IMR-90 (cell line): Measurements from ENCODE around the gene ASTN2. TPM values are rescaled to one million over a fixed set of nuclear protein-coding genes. Genes with fewer than 3 reads are reported as not detected.

Experiments used
- ATAC-seq: fragments of 200-7000 bp; cut with Tn5 transposase; 2 replicates; pipeline ENCODE4 v1.9.1; 2020; ENCODE audit warnings: low read depth, mild to moderate bottlenecking, moderate library complexity
- BruUV-seq: library from RNA; stranded (reverse); fragments of 400-500 nt; replicated peaks from 2 replicates; lab custom pipeline; 2021; lab: Mats Ljungman, UMichigan
- CTCF ChIA-PET: fragments of 300-600 bp; formaldehyde crosslinking; extraction: SDS; loops from one replicate; lab custom pipeline; 2021; ENCODE audit warnings: antibody characterized with exemption; lab: Yijun Ruan, JAX
- POLR2A ChIA-PET: fragments of 300-600 bp; sonication (Branson Sonifier 250); formaldehyde crosslinking; loops from one replicate; lab custom pipeline; 2022; ENCODE audit warnings: antibody characterized with exemption; ENCODE audit not compliant: unreplicated experiment; lab: Charles Lee
- DNase-seq: peaks from one replicate; pipeline ENCODE4 v3.0.0; 2013
- H2AFZ ChIP-seq: replicated peaks from 2 replicates; pipeline ENCODE3; 2013; ENCODE audit warnings: low read length, mild to moderate bottlenecking; ENCODE audit not compliant: poor library complexity
- H2AK5ac ChIP-seq: 2 replicates; pipeline ENCODE4 v1.6.1; 2013; ENCODE audit warnings: low read depth, low read length, inconsistent platforms
- H2AK9ac ChIP-seq: replicated peaks from 2 replicates; pipeline ENCODE3; 2013; ENCODE audit warnings: mild to moderate bottlenecking, low read depth, low read length, moderate library complexity; ENCODE audit not compliant: poor library complexity
- H2BK120ac ChIP-seq: 2 replicates; pipeline ENCODE4 v1.6.1; 2013; ENCODE audit warnings: low read depth, low read length, inconsistent platforms
- H2BK15ac ChIP-seq: 3 replicates; pipeline ENCODE4 v1.6.1; 2013; ENCODE audit warnings: low read depth, low read length, inconsistent platforms
- H2BK20ac ChIP-seq: 2 replicates; pipeline ENCODE4 v1.6.1; 2013; ENCODE audit warnings: low read depth, mild to moderate bottlenecking, inconsistent platforms, low read length, moderate library complexity
- H2BK5ac ChIP-seq: 2 replicates; pipeline ENCODE4 v1.6.1; 2013; ENCODE audit warnings: mild to moderate bottlenecking, low read depth, low read length, inconsistent platforms; ENCODE audit not compliant: poor library complexity, severe bottlenecking
- H3K14ac ChIP-seq: replicated peaks from 2 replicates; pipeline ENCODE4 v1.6.1; 2013; ENCODE audit warnings: low read depth, low read length, inconsistent platforms
- H3K18ac ChIP-seq: 2 replicates; pipeline ENCODE4 v1.6.1; 2013; ENCODE audit warnings: low read depth, low read length, control low read depth
- H3K23ac ChIP-seq: 2 replicates; pipeline ENCODE4 v1.6.1; 2013; ENCODE audit warnings: low read depth, low read length, inconsistent platforms
- H3K27ac ChIP-seq: 2 replicates; pipeline ENCODE4 v1.5.1; 2013; ENCODE audit warnings: mild to moderate bottlenecking, control low read depth, low read length; ENCODE audit not compliant: insufficient read depth
- H3K27me3 ChIP-seq: 2 replicates; pipeline ENCODE4 v1.6.1; 2013; ENCODE audit warnings: low read length; ENCODE audit not compliant: control insufficient read depth, insufficient read depth
- H3K36me3 ChIP-seq: 2 replicates; pipeline ENCODE4 v1.6.1; 2013; ENCODE audit warnings: low read length, mixed read lengths; ENCODE audit not compliant: control insufficient read depth, insufficient read depth
- H3K4ac ChIP-seq: 2 replicates; pipeline ENCODE4 v1.6.1; 2013; ENCODE audit warnings: low read depth, low read length, inconsistent platforms
- H3K4me1 ChIP-seq: 2 replicates; pipeline ENCODE4 v1.6.1; 2013; ENCODE audit warnings: low read length, mixed read lengths; ENCODE audit not compliant: control insufficient read depth, insufficient read depth
- H3K4me2 ChIP-seq: 2 replicates; pipeline ENCODE4 v1.6.1; 2013; ENCODE audit warnings: low read depth, mild to moderate bottlenecking, control low read depth, low read length, moderate library complexity
- H3K4me3 ChIP-seq: 2 replicates; pipeline ENCODE4 v1.5.1; 2013; ENCODE audit warnings: low read depth, mild to moderate bottlenecking, control low read depth, low read length, moderate library complexity; ENCODE audit not compliant: insufficient read depth
- H3K56ac ChIP-seq: 2 replicates; pipeline ENCODE4 v1.6.1; 2013; ENCODE audit warnings: low read length, inconsistent platforms; ENCODE audit not compliant: insufficient read depth; ENCODE audit errors: extremely low read depth
- H3K79me1 ChIP-seq, 2 experiments: 2 replicates each; pipeline ENCODE4 v1.6.1; 2013; ENCODE audit warnings: low read length in 2 of 2, inconsistent platforms in 1 of 2, low read depth in 1 of 2
- H3K9ac ChIP-seq: 2 replicates; pipeline ENCODE4 v1.6.1; 2013; ENCODE audit warnings: low read depth, low read length, control low read depth
- H3K9me1 ChIP-seq: 2 replicates; pipeline ENCODE4 v1.6.1; 2013; ENCODE audit warnings: low read length, inconsistent platforms; ENCODE audit not compliant: insufficient read depth
- H3K9me3 ChIP-seq: 2 replicates; pipeline ENCODE4 v1.6.1; 2013; ENCODE audit warnings: low read length; ENCODE audit not compliant: control insufficient read depth, insufficient read depth
- H4K20me1 ChIP-seq: 2 replicates; pipeline ENCODE4 v1.6.1; 2013; ENCODE audit warnings: low read length, inconsistent platforms; ENCODE audit not compliant: insufficient read depth
- H4K5ac ChIP-seq: 2 replicates; pipeline ENCODE4 v1.6.1; 2013; ENCODE audit warnings: mild to moderate bottlenecking, low read depth, low read length, control low read depth
- H4K8ac ChIP-seq, 2 experiments: 2 replicates each; pipeline ENCODE4 v1.6.1; 2013; ENCODE audit warnings: low read depth in 2 of 2, low read length in 2 of 2, control low read depth in 1 of 2, inconsistent platforms in 1 of 2
- H4K91ac ChIP-seq: 2 replicates; pipeline ENCODE4 v1.6.1; 2013; ENCODE audit warnings: low read depth, low read length, inconsistent platforms; ENCODE audit not compliant: insufficient read depth
- CEBPB ChIP-seq: IDR thresholded peaks from 2 replicates; pipeline ENCODE4 v1.6.1; 2012; ENCODE audit warnings: low read depth, low read length, improper control_type of control experiment
- CHD1 ChIP-seq: IDR thresholded peaks from 2 replicates; pipeline ENCODE4 v1.6.1; 2012; ENCODE audit warnings: low read depth, low read length, improper control_type of control experiment
- CTCF ChIP-seq: conservative IDR thresholded peaks from 2 replicates; pipeline ENCODE4 v1.5.1; 2012; ENCODE audit warnings: mild to moderate bottlenecking, low read depth, low read length, improper control_type of control experiment
- ELK1 ChIP-seq: fragments of 150-350 bp; IDR thresholded peaks from 2 replicates; pipeline ENCODE4 v1.6.1; 2016; ENCODE audit warnings: low read depth, mild to moderate bottlenecking, low read length, moderate library complexity, borderline replicate concordance
- MAFK ChIP-seq: IDR thresholded peaks from 2 replicates; pipeline ENCODE4 v1.6.1; 2012; ENCODE audit warnings: low read depth, low read length, improper control_type of control experiment
- MAZ ChIP-seq: IDR thresholded peaks from 2 replicates; pipeline ENCODE4 v1.6.1; 2012; ENCODE audit warnings: low read depth, mild to moderate bottlenecking, low read length, improper control_type of control experiment, moderate library complexity, borderline replicate concordance
- MXI1 ChIP-seq: IDR thresholded peaks from 2 replicates; pipeline ENCODE4 v1.6.1; 2012; ENCODE audit warnings: low read depth, mild to moderate bottlenecking, low read length, moderate library complexity, borderline replicate concordance
- POLR2A ChIP-seq: IDR thresholded peaks from 2 replicates; pipeline ENCODE4 v1.6.1; 2012; ENCODE audit warnings: mild to moderate bottlenecking, low read depth, low read length
- RAD21 ChIP-seq: IDR thresholded peaks from 2 replicates; pipeline ENCODE4 v1.6.1; 2012; ENCODE audit warnings: low read length, improper control_type of control experiment
- WGBS, 2 experiments: methylation state at CpG; one replicate each; pipeline versions ENCODE4 v1.1.5 to v1.1.7; 2013; ENCODE audit warnings: missing lambda C conversion rate in 2 of 2; ENCODE audit not compliant: insufficient read length in 1 of 2; ENCODE audit errors: extremely low coverage in 2 of 2; 5-methylcytosine and 5-hydroxymethylcytosine counted together
- dilution Hi-C: fragments of 300-500 bp; cut with HindIII; formaldehyde crosslinking; loops from one replicate; pipeline ENCODE4 v1.14.3; 2018; ENCODE audit warnings: low sequenced_read_pairs; ENCODE audit not compliant: unreplicated experiment
- in situ Hi-C: fragments of 300-500 bp; cut with MboI; formaldehyde crosslinking; loops from 3 replicates; pipeline ENCODE4 v1.14.3; 2019; ENCODE audit warnings: low sequenced_read_pairs, inconsistent platforms, mixed read lengths
- intact Hi-C: fragments of 100-400 bp; cut with micrococcal nuclease; formaldehyde crosslinking; loops from 2 replicates; pipeline ENCODE4 v1.10.0; 2022
- polyA plus RNA-seq, 3 experiments: library from polyadenylated mRNA; depleted of rRNA; stranded (reverse); fragments of >200 nt; gene quantifications; 2 replicates each; pipeline ENCODE4 v1.2.3, GENCODE V29; 2012; ENCODE audit warnings: low replicate concordance in 1 of 3
- total RNA-seq: library from RNA; depleted of rRNA; stranded (reverse); fragments of >200 nt; gene quantifications from 2 replicates; pipeline ENCODE4 v1.2.3, GENCODE V29; 2012

The ASTN2 gene
- total and polyA plus RNA-seq, 2 of the 4 experiments (the other 2 are of a cell fraction), result 3.8 to 6.8 TPM

- no peak overlapping the region for H2BK120ac ChIP-seq
- no peak overlapping the region for H3K18ac ChIP-seq
- WGBS, 2 experiments, result no CpG with 5 or more reads among the region's 5 CpGs
- no peak overlapping the region for H3K9ac ChIP-seq
- no peak overlapping the region for H2BK5ac ChIP-seq
- H3K9me1 ChIP-seq, result no peaks in the 10 kb centered on the region
- CTCF ChIA-PET, result no interaction called here
- peak overlapping the region in 1 of 2 experiments; percentile 47; a peak in 2 of 4 replicates for H4K8ac ChIP-seq
- dilution Hi-C loops, result no loop called here
- H2AK9ac ChIP-seq, result no peak overlapping the region
- TF ChIP-seq CHD1 (no peak), MAFK (no peak), CTCF (no peak), RAD21 (no peak), MXI1 (no peak), POLR2A (no peak), ELK1 (no peak), MAZ (no peak), CEBPB (no peak)
- POLR2A ChIA-PET, result no interaction called here
- peak; percentile 24; the same call in 1 of the 2 replicates for ATAC-seq
- no peak overlapping the region for H4K91ac ChIP-seq
- intact Hi-C loops, result no loop called here
- H3K27me3 ChIP-seq, result no peaks in the 10 kb centered on the region
- BruUV-seq, result no TSS peak
- H3K4me2 ChIP-seq, result no peak overlapping the region
- H3K23ac ChIP-seq, result no peak overlapping the region
- no peaks in the 10 kb centered on the region for H3K4me1 ChIP-seq
- no peak overlapping the region for H2BK20ac ChIP-seq
- H2AK5ac ChIP-seq, result no peak overlapping the region
- H3K14ac ChIP-seq, result no peak overlapping the region
- no peak overlapping the region for H3K56ac ChIP-seq
- H4K5ac ChIP-seq, result no peak overlapping the region
- no peaks in the 10 kb centered on the region for H3K79me1 ChIP-seq
- H3K36me3 ChIP-seq, result no peaks in the 10 kb centered on the region
- no peak overlapping the region for H2BK15ac ChIP-seq
- DNase-seq, result peak; percentile 59
- no peaks in the 10 kb centered on the region for H4K20me1 ChIP-seq
- peaks cover 6% of the 10 kb centered on the region for H3K9me3 ChIP-seq
- peak overlapping the region; percentile 33 for H2AFZ ChIP-seq
- no peak overlapping the region for H3K4ac ChIP-seq
- H3K4me3 ChIP-seq, result no peak overlapping the region
- in situ Hi-C loops, result no loop called here
- no peak overlapping the region for H3K27ac ChIP-seq
Measured at GRCh38 chr9:117178596-117179375, 236.1 kb downstream of the ASTN2 start.
